Endothelial cell of umbilical vein (primary cell): ENCODE results near the gene COL19A1. TPM values are rescaled to one million over a fixed set of nuclear protein-coding genes. Genes with fewer than 3 reads are reported as not detected.

Source experiments
- BruUV-seq: library from RNA; stranded (reverse); fragments of 400-500 nt; replicated peaks from 2 replicates; lab custom pipeline; 2021; lab: Mats Ljungman, UMichigan
- CTCF ChIA-PET: fragments of 300-600, 350-600 bp; sonication (Branson Sonifier 250); formaldehyde crosslinking; loops from one replicate; lab custom pipeline; 2021; ENCODE audit warnings: antibody characterized with exemption, inconsistent platforms; lab: Charles Lee
- POLR2A ChIA-PET: fragments of 300-600, 350-600 bp; sonication (Branson Sonifier 250); formaldehyde crosslinking; loops from one replicate; lab custom pipeline; 2021; ENCODE audit warnings: antibody characterized with exemption, inconsistent platforms; lab: Charles Lee
- DNase-seq: peaks from one replicate; pipeline ENCODE4 v3.0.0-alpha.2; 2011; ENCODE audit warnings: low read depth, low spot score
- FAIRE-seq: peaks from 2 replicates; lab custom pipeline; 2011; peaks lifted over from hg19 to GRCh38; lab: Jason Lieb, UNC
- H2AFZ ChIP-seq: 2 replicates; pipeline ENCODE4 v1.6.0; 2012; ENCODE audit warnings: low read depth, low read length, control low read depth, inconsistent platforms
- H3K27ac ChIP-seq: 2 replicates; pipeline ENCODE4 v1.5.1; 2011; ENCODE audit warnings: low read depth, mild to moderate bottlenecking, control low read depth, low read length, moderate library complexity; ENCODE audit not compliant: insufficient read depth
- H3K27me3 ChIP-seq, 2 experiments: 2 replicates each; pipeline versions ENCODE4 v1.6.0 to v1.6.1; 2011; ENCODE audit warnings: low read length in 2 of 2, mixed read lengths in 1 of 2; ENCODE audit not compliant: control insufficient read depth in 2 of 2, insufficient read depth in 2 of 2
- H3K36me3 ChIP-seq, 2 experiments: 2 replicates in 1 of 2; 3 replicates in 1 of 2; pipeline ENCODE4 v1.5.1; 2011; ENCODE audit warnings: low read length in 2 of 2, mild to moderate bottlenecking in 1 of 2, moderate library complexity in 1 of 2; ENCODE audit not compliant: control insufficient read depth in 2 of 2, insufficient read depth in 2 of 2; ENCODE audit errors: extremely low read depth in 1 of 2
- H3K4me1 ChIP-seq: 3 replicates; pipeline ENCODE4 v1.5.1; 2011; ENCODE audit warnings: mild to moderate bottlenecking, low read length; ENCODE audit not compliant: control insufficient read depth, insufficient read depth; ENCODE audit errors: extremely low read depth
- H3K4me2 ChIP-seq: 2 replicates; pipeline ENCODE4 v1.6.1; 2011; ENCODE audit warnings: low read length, control low read depth, mixed read lengths; ENCODE audit not compliant: insufficient read depth
- H3K4me3 ChIP-seq, 3 experiments: fragments of 200-600 bp in 1 of 3; sonication (generic), shearing (Covaris generic) in 1 of 3; replicated peaks in 1 of 3; 2 replicates each; pipeline ENCODE4 v1.5.1; 2011 to 2016; ENCODE audit warnings: control low read depth in 3 of 3, low read length in 3 of 3, mild to moderate bottlenecking in 2 of 3, inconsistent platforms in 1 of 3, low read depth in 1 of 3, moderate library complexity in 1 of 3; ENCODE audit not compliant: insufficient read depth in 1 of 3
- H3K79me2 ChIP-seq: 2 replicates; pipeline ENCODE4 v1.6.0; 2012; ENCODE audit warnings: low read length, inconsistent platforms; ENCODE audit not compliant: control insufficient read depth, insufficient read depth
- H3K9ac ChIP-seq: replicated peaks from 2 replicates; pipeline ENCODE3; 2011; ENCODE audit warnings: low read length, control low read depth; ENCODE audit not compliant: insufficient read depth; ENCODE audit errors: extremely low read depth
- H3K9me1 ChIP-seq: replicated peaks from 3 replicates; pipeline ENCODE4 v1.6.0; 2011; ENCODE audit warnings: mild to moderate bottlenecking, low read length; ENCODE audit not compliant: control insufficient read depth, insufficient read depth; ENCODE audit errors: extremely low read depth
- H3K9me3 ChIP-seq: replicated peaks from 2 replicates; pipeline ENCODE4 v1.5.1; 2012; ENCODE audit warnings: low read length, inconsistent platforms; ENCODE audit not compliant: control insufficient read depth, insufficient read depth
- H4K20me1 ChIP-seq: replicated peaks from 2 replicates; pipeline ENCODE3; 2011; ENCODE audit warnings: mild to moderate bottlenecking, low read length; ENCODE audit not compliant: control insufficient read depth, insufficient read depth; ENCODE audit errors: extremely low read depth
- CTCF ChIP-seq, 2 donors: IDR thresholded peaks; 1 replicate in 1 of 2; 2 replicates in 1 of 2; pipeline ENCODE4 v1.5.1; 2011; ENCODE audit warnings: low read length in 2 of 2, mild to moderate bottlenecking in 2 of 2, moderate library complexity in 2 of 2, control low read depth in 1 of 2, inconsistent platforms in 1 of 2, low read depth in 1 of 2; ENCODE audit not compliant: insufficient read depth in 1 of 2; ENCODE audit errors: extremely low read depth in 1 of 2
- EZH2 ChIP-seq: IDR thresholded peaks from 2 replicates; pipeline ENCODE4 v1.6.1; 2012; ENCODE audit warnings: borderline replicate concordance, low read depth, mild to moderate bottlenecking, moderate library complexity, low read length, inconsistent platforms; ENCODE audit not compliant: severe bottlenecking
- FOS ChIP-seq: IDR thresholded peaks from 2 replicates; pipeline ENCODE4 v1.6.1; 2011; ENCODE audit warnings: mild to moderate bottlenecking, low read length, moderate library complexity, borderline replicate concordance; ENCODE audit not compliant: insufficient read depth
- GATA2 ChIP-seq: IDR thresholded peaks from 2 replicates; pipeline ENCODE4 v1.7.0; 2011; ENCODE audit warnings: low read depth, mild to moderate bottlenecking, moderate library complexity, mixed read lengths, low read length; ENCODE audit not compliant: insufficient read length, insufficient read depth
- JUN ChIP-seq: IDR thresholded peaks from 2 replicates; pipeline ENCODE4 v1.6.1; 2011; ENCODE audit warnings: borderline replicate concordance, low read depth; ENCODE audit not compliant: insufficient read length, insufficient read depth
- MAX ChIP-seq: IDR thresholded peaks from 2 replicates; pipeline ENCODE4 v1.6.1; 2011; ENCODE audit not compliant: insufficient read depth, insufficient read length
- MYC ChIP-seq: IDR thresholded peaks from one replicate; pipeline ENCODE4 v1.6.1; 2011; ENCODE audit warnings: mild to moderate bottlenecking, low read depth, low read length
- POLR2A ChIP-seq: IDR thresholded peaks from 2 replicates; pipeline ENCODE4 v1.6.1; 2012; ENCODE audit warnings: low read depth, mild to moderate bottlenecking, control low read depth, low read length
- POLR2AphosphoS5 ChIP-seq: IDR thresholded peaks from 2 replicates; pipeline ENCODE4 v1.6.1; 2012; ENCODE audit warnings: low read depth, mild to moderate bottlenecking, control low read depth, low read length, moderate library complexity; ENCODE audit not compliant: insufficient read depth
- dilution Hi-C: fragments of 300-500 bp; cut with MboI; formaldehyde crosslinking; loops from one replicate; pipeline ENCODE4 v1.15.0; 2019; ENCODE audit warnings: low sequenced_read_pairs; ENCODE audit not compliant: extremely low pct_ligation_motif_present
- intact Hi-C: fragments of 100-400 bp; cut with micrococcal nuclease; formaldehyde crosslinking; loops from one replicate; pipeline ENCODE4 v1.10.0; 2022
- polyA plus RNA-seq, 4 experiments: library from polyadenylated mRNA; depleted of rRNA in 3 of 4; stranded (reverse) in 3 of 4; unstranded in 1 of 4; fragments of >200 nt; gene quantifications; 2 replicates each; pipeline versions ENCODE4 v1.2.1 to v1.2.3, GENCODE V29; 2011 to 2012; ENCODE audit warnings: missing spikeins in 1 of 4
- total RNA-seq: library from RNA; stranded (reverse); gene quantifications from 2 replicates; pipeline ENCODE4 v1.2.3, GENCODE V29; 2021

COL19A1 gene
- total and polyA plus RNA-seq, 2 donors (not counting 3 experiments of a cell fraction or from before 2014, with no cell fraction given): not detected

GRCh38 chr6:70059039-70059719 is 192.8 kb downstream of the COL19A1 start:
- Histone ChIP-seq H3K27ac (no peak overlapping the region), H3K9me1 (no peaks in the 10 kb centered on the region), H3K9ac (no peak overlapping the region), H3K9me3 (no peaks in the 10 kb centered on the region), H4K20me1 (no peaks in the 10 kb centered on the region), H3K4me2 (no peak overlapping the region), H3K27me3 (no peaks in the 10 kb centered on the region), H3K79me2 (no peaks in the 10 kb centered on the region), H3K36me3 (no peaks in the 10 kb centered on the region), H2AFZ (no peak overlapping the region), H3K4me3 (no peak overlapping the region), H3K4me1 (no peaks in the 10 kb centered on the region)
- TF ChIP-seq CTCF (IDR thresholded peaks at IDR 0.05; ENCODE audit: extremely low read depth in 1 of 2, insufficient read depth in 1 of 2, low read depth in 1 of 2, low read length in 2 of 2): no peak
- TF ChIP-seq FOS: no peak
- no peak for TF ChIP-seq GATA2
- TF ChIP-seq POLR2A: no peak
- TF ChIP-seq MYC: no peak
- no peak for TF ChIP-seq JUN
- TF ChIP-seq EZH2: no peak
- TF ChIP-seq POLR2AphosphoS5: no peak
- TF ChIP-seq MAX: no peak
- BruUV-seq: no TSS peak
- dilution Hi-C loops: no loop called here
- FAIRE-seq (no peak), DNase-seq (no peak)
- ChIA-PET POLR2A (no interaction called here), CTCF (no interaction called here)
- intact Hi-C loops: no loop called here
